Trophoblast cell (in vitro differentiated cells and primary cell): Measurements from ENCODE around the gene RAB34. TPM values are rescaled to one million over a fixed set of nuclear protein-coding genes. Genes with fewer than 3 reads are reported as not detected.

Source experiments
- DNase-seq, 2 donors: peaks; one replicate each; pipeline ENCODE4 v3.0.0-alpha.2; 2016
- H2AFZ ChIP-seq: 2 replicates; pipeline ENCODE4 v1.6.1; 2013; ENCODE audit warnings: low read length, moderate library complexity, mild to moderate bottlenecking; ENCODE audit not compliant: insufficient read depth, poor library complexity
- H2AK5ac ChIP-seq: 2 replicates; pipeline ENCODE4 v1.6.1; 2013; ENCODE audit warnings: mild to moderate bottlenecking, low read length
- H2BK120ac ChIP-seq: 2 replicates; pipeline ENCODE4 v1.6.1; 2013; ENCODE audit warnings: low read length, mild to moderate bottlenecking, moderate library complexity; ENCODE audit not compliant: insufficient read depth, poor library complexity
- H2BK12ac ChIP-seq: 2 replicates; pipeline ENCODE4 v1.6.1; 2013; ENCODE audit warnings: mild to moderate bottlenecking, low read length, moderate library complexity
- H2BK5ac ChIP-seq: 2 replicates; pipeline ENCODE4 v1.6.1; 2013; ENCODE audit warnings: low read length, low read depth, moderate library complexity, mild to moderate bottlenecking; ENCODE audit not compliant: poor library complexity
- H3K14ac ChIP-seq: 2 replicates; pipeline ENCODE4 v1.6.1; 2013; ENCODE audit warnings: mild to moderate bottlenecking, low read length
- H3K18ac ChIP-seq: 2 replicates; pipeline ENCODE4 v1.6.1; 2013; ENCODE audit warnings: mild to moderate bottlenecking, low read length
- H3K23ac ChIP-seq: 2 replicates; pipeline ENCODE4 v1.6.1; 2013; ENCODE audit warnings: low read length
- H3K27ac ChIP-seq: 2 replicates; pipeline ENCODE4 v1.5.1; 2013; ENCODE audit warnings: low read depth, mild to moderate bottlenecking, inconsistent platforms, low read length, moderate library complexity
- H3K27me3 ChIP-seq: 2 replicates; pipeline ENCODE4 v1.6.1; 2013; ENCODE audit warnings: inconsistent platforms, mild to moderate bottlenecking, low read length, moderate library complexity; ENCODE audit not compliant: insufficient read depth
- H3K36me3 ChIP-seq, 2 experiments: 1 replicate in 1 of 2; 2 replicates in 1 of 2; pipeline ENCODE4 v1.6.1; 2013; ENCODE audit warnings: low read length in 2 of 2, mild to moderate bottlenecking in 2 of 2, moderate library complexity in 1 of 2; ENCODE audit not compliant: insufficient read depth in 2 of 2, control insufficient read depth in 1 of 2
- H3K4ac ChIP-seq: 2 replicates; pipeline ENCODE4 v1.6.1; 2013; ENCODE audit warnings: low read depth, mild to moderate bottlenecking, low read length, moderate library complexity
- H3K4me1 ChIP-seq, 2 experiments: 1 replicate in 1 of 2; 2 replicates in 1 of 2; pipeline ENCODE4 v1.6.1; 2013; ENCODE audit warnings: low read length in 2 of 2, mild to moderate bottlenecking in 2 of 2, moderate library complexity in 1 of 2; ENCODE audit not compliant: insufficient read depth in 2 of 2, control insufficient read depth in 1 of 2
- H3K4me2 ChIP-seq: 2 replicates; pipeline ENCODE4 v1.6.1; 2013; ENCODE audit warnings: inconsistent platforms, mild to moderate bottlenecking, low read length, moderate library complexity
- H3K4me3 ChIP-seq: 2 replicates; pipeline ENCODE4 v1.5.1; 2013; ENCODE audit warnings: mild to moderate bottlenecking, low read depth, low read length, inconsistent platforms
- H3K79me1 ChIP-seq: one replicate; pipeline ENCODE4 v1.6.1; 2013; ENCODE audit warnings: low read length
- H3K79me2 ChIP-seq: 2 replicates; pipeline ENCODE4 v1.6.1; 2013; ENCODE audit warnings: low read length, mild to moderate bottlenecking; ENCODE audit not compliant: control insufficient read depth, insufficient read depth, poor library complexity
- H3K9ac ChIP-seq: 2 replicates; pipeline ENCODE4 v1.6.1; 2013; ENCODE audit warnings: mild to moderate bottlenecking, low read length
- H3K9me3 ChIP-seq: 2 replicates; pipeline ENCODE4 v1.6.1; 2013; ENCODE audit warnings: low read depth, mild to moderate bottlenecking, control low read depth, inconsistent platforms, low read length; ENCODE audit not compliant: insufficient read depth
- H4K12ac ChIP-seq: 2 replicates; pipeline ENCODE4 v1.6.1; 2013; ENCODE audit warnings: low read depth, mild to moderate bottlenecking, low read length, moderate library complexity
- H4K8ac ChIP-seq: 2 replicates; pipeline ENCODE4 v1.6.1; 2013; ENCODE audit warnings: low read depth, mild to moderate bottlenecking, low read length, moderate library complexity
- H4K91ac ChIP-seq: one replicate; pipeline ENCODE4 v1.6.1; 2013; ENCODE audit warnings: low read depth, mild to moderate bottlenecking, low read length, moderate library complexity
- WGBS: extraction: QIAGEN DNeasy Blood & Tissue Kit; methylation state at CpG from one replicate; pipeline ENCODE4 v1.1.7; 2013; ENCODE audit warnings: missing lambda C conversion rate; ENCODE audit not compliant: insufficient read length, insufficient coverage; ENCODE audit errors: extremely low coverage; 5-methylcytosine and 5-hydroxymethylcytosine counted together
- polyA plus RNA-seq: library from polyadenylated mRNA; stranded (reverse); fragments of 200-250 nt; gene quantifications from 2 replicates; pipeline ENCODE4 v1.2.3, GENCODE V29; 2013

The RAB34 gene
- 107 and 110 TPM in 2 replicates for polyA plus RNA-seq

GRCh38 chr17:28717578-28718332, at the start of gene RAB34:
Gene RAB34, minus strand, starts transcription at chr17:28717868. Its CDS starts 602 bp downstream, at chr17:28717266.
- Histone ChIP-seq H3K4me3 (peak within 1 kb of the TSS; percentile 87), H3K18ac (peak within 1 kb of the TSS; percentile 97), H3K79me2 (peaks cover 29% of the 10 kb centered on the region), H2BK5ac (peak within 1 kb of the TSS; percentile 97), H2BK120ac (peak within 1 kb of the TSS; percentile 95), H3K4ac (peak within 1 kb of the TSS; percentile 81), H3K4me2 (peak within 1 kb of the TSS; percentile 90), H4K8ac (peak within 1 kb of the TSS; percentile 95), H4K91ac (peak within 1 kb of the TSS; percentile 94), H4K12ac (peak within 1 kb of the TSS; percentile 89), H2BK12ac (peak within 1 kb of the TSS; percentile 44), H3K4me1 (peaks cover 14 to 22% of the 10 kb centered on the region in 2 experiments), H3K9ac (peak within 1 kb of the TSS; percentile 93), H3K79me1 (peaks cover 29% of the 10 kb centered on the region), H3K23ac (no peak within 1 kb of the TSS), H3K9me3 (peaks cover 5% of the 10 kb centered on the region), H3K27me3 (no peaks in the 10 kb centered on the region), H3K14ac (peak within 1 kb of the TSS; percentile 95), H3K36me3 (peaks cover 42 to 43% of the 10 kb centered on the region in 2 experiments), H3K27ac (peak within 1 kb of the TSS; percentile 97), H2AK5ac (peak within 1 kb of the TSS; percentile 60), H2AFZ (peak within 1 kb of the TSS; percentile 66)
- no CpG with 5 or more reads among the region's 60 CpGs for WGBS
- peak; percentile 21 to 24 for DNase-seq

GRCh38 chr17:28765038-28765437, 47.4 kb upstream of the RAB34 start:
- Histone ChIP-seq H2BK12ac (no peak overlapping the region), H3K4me1 (no peaks in the 10 kb centered on the region), H3K4me2 (no peak overlapping the region), H2AFZ (no peak overlapping the region), H4K8ac (no peak overlapping the region), H4K91ac (no peak overlapping the region), H3K4me3 (no peak overlapping the region), H3K36me3 (peaks cover 4 to 26% of the 10 kb centered on the region in 2 experiments), H3K27me3 (no peaks in the 10 kb centered on the region), H3K9ac (no peak overlapping the region), H3K14ac (no peak overlapping the region), H3K4ac (no peak overlapping the region), H3K27ac (no peak overlapping the region), H2BK120ac (no peak overlapping the region), H3K79me2 (no peaks in the 10 kb centered on the region), H2BK5ac (no peak overlapping the region), H2AK5ac (no peak overlapping the region), H4K12ac (no peak overlapping the region), H3K79me1 (no peaks in the 10 kb centered on the region), H3K9me3 (no peaks in the 10 kb centered on the region), H3K23ac (no peak overlapping the region), H3K18ac (no peak overlapping the region)
- DNase-seq: no peak
- WGBS: no CpG with 5 or more reads among the region's 4 CpGs

GRCh38 chr17:28763804-28764266, 46.2 kb upstream of the RAB34 start:
- H3K27ac ChIP-seq: no peak overlapping the region
- no peaks in the 10 kb centered on the region for H3K9me3 ChIP-seq
- no peak overlapping the region for H4K8ac ChIP-seq
- H3K36me3 ChIP-seq: peaks cover 14 to 37% of the 10 kb centered on the region in 2 experiments
- no peak overlapping the region for H2AK5ac ChIP-seq
- H3K23ac ChIP-seq: no peak overlapping the region
- WGBS: no CpG with 5 or more reads among the region's 5 CpGs
- DNase-seq: peak; percentile 63 to 93
- no peak overlapping the region for H3K14ac ChIP-seq
- no peak overlapping the region for H2BK12ac ChIP-seq
- H3K79me2 ChIP-seq: no peaks in the 10 kb centered on the region
- H3K4ac ChIP-seq: no peak overlapping the region
- H2BK5ac ChIP-seq: no peak overlapping the region
- H2BK120ac ChIP-seq: no peak overlapping the region
- no peak overlapping the region for H4K12ac ChIP-seq
- H2AFZ ChIP-seq: no peak overlapping the region
- H4K91ac ChIP-seq: no peak overlapping the region
- H3K4me3 ChIP-seq: no peak overlapping the region
- no peak overlapping the region for H3K18ac ChIP-seq
- H3K79me1 ChIP-seq: no peaks in the 10 kb centered on the region
- H3K9ac ChIP-seq: no peak overlapping the region
- H3K27me3 ChIP-seq: no peaks in the 10 kb centered on the region
- H3K4me1 ChIP-seq: no peaks in the 10 kb centered on the region
- no peak overlapping the region for H3K4me2 ChIP-seq

GRCh38 chr17:28763137-28763799, 45.6 kb upstream of the RAB34 start:
- no peak overlapping the region for H3K27ac ChIP-seq
- no peak overlapping the region for H2BK5ac ChIP-seq
- H3K4ac ChIP-seq: no peak overlapping the region
- no peaks in the 10 kb centered on the region for H3K27me3 ChIP-seq
- no peak overlapping the region for H2AK5ac ChIP-seq
- H3K4me3 ChIP-seq: no peak overlapping the region
- no peaks in the 10 kb centered on the region for H3K9me3 ChIP-seq
- no peaks in the 10 kb centered on the region for H3K79me2 ChIP-seq
- H4K91ac ChIP-seq: no peak overlapping the region
- H4K8ac ChIP-seq: no peak overlapping the region
- H3K23ac ChIP-seq: peak overlapping the region; percentile 37
- no peak overlapping the region for H3K18ac ChIP-seq
- no peaks in the 10 kb centered on the region for H3K4me1 ChIP-seq
- H2BK12ac ChIP-seq: no peak overlapping the region
- no peak overlapping the region for H2BK120ac ChIP-seq
- H3K14ac ChIP-seq: no peak overlapping the region
- H3K9ac ChIP-seq: no peak overlapping the region
- no peaks in the 10 kb centered on the region for H3K79me1 ChIP-seq
- H3K4me2 ChIP-seq: no peak overlapping the region
- no CpG with 5 or more reads among the region's 1 CpG for WGBS
- no peak overlapping the region for H2AFZ ChIP-seq
- no peak overlapping the region for H4K12ac ChIP-seq
- H3K36me3 ChIP-seq: peaks cover 20 to 42% of the 10 kb centered on the region in 2 experiments
- no peak for DNase-seq
